K562 treated with DMSO at 1 percent for 24 hours (cell line): ENCODE measurements around the gene SLC5A4. TPM values are rescaled to one million over a fixed set of nuclear protein-coding genes. Genes with fewer than 3 reads are reported as not detected.

Experiments used
- total RNA-seq: library from RNA; unstranded; fragments of 300-600 nt; gene quantifications from 2 replicates; pipeline ENCODE4 v1.2.3, GENCODE V29; 2022; ENCODE audit warnings: low read depth; ENCODE audit not compliant: insufficient read depth

SLC5A4 gene
- not detected in 2 replicates for total RNA-seq

GRCh38 chr22:32255217-32255616, at the start of gene SLC5A4:
Gene SLC5A4 (minus strand): TSS chr22:32255347. CDS start chr22:32255329, 18 bp downstream.

GRCh38 chr22:32204856-32205722, 50.1 kb downstream of the SLC5A4 start, which contains the start of gene RFPL2:
Gene RFPL2 (minus strand): TSS chr22:32205073. CDS start chr22:32202451, 2,622 bp downstream.

Other genes starting within 250 kb of the SLC5A4 start
- not detected in 2 replicates for gene SLC5A1, start 212.1 kb downstream of the SLC5A4 start, total RNA-seq
- gene C22orf42, start 96.0 kb downstream of the SLC5A4 start, total RNA-seq = not detected in 2 replicates
- gene RFPL2, start 50.3 kb downstream of the SLC5A4 start, total RNA-seq = not detected in 2 replicates
- gene RFPL3, start 102.5 kb upstream of the SLC5A4 start, total RNA-seq = not detected in 2 replicates
- gene RTCB, start 156.9 kb upstream of the SLC5A4 start, total RNA-seq = 77.4 and 84.0 TPM in 2 replicates
- gene BPIFC, start 209.1 kb upstream of the SLC5A4 start, total RNA-seq = not detected in 2 replicates
- gene FBXO7, start 219.5 kb upstream of the SLC5A4 start, total RNA-seq = 58.3 and 61.9 TPM in 2 replicates